ENCODE measurements around the gene ZBED6. TPM values are rescaled to one million over a fixed set of nuclear protein-coding genes. Genes with fewer than 3 reads are reported as not detected.

The ZBED6 gene
- total RNA-seq, 1 donor: 47.0 TPM

DNA sequence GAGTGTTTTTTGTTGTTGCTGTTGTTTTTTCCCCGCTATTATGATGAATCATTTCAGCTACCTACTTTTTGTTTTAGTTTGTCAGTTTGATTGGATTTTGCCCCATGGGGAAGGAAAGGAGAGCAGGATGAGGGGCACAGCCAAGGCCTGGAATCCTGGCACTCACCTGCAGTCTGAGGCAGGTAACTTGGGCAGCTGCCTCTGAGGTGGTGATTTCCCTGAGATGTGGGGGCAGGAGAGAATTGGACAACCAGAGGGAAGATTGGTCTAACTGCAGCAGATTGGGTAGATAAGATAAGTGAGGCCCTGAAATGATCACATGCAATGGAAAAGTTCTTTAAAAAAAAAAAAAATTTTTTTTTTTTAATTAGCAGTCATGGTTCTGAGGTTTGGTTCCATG is 31.9 kb upstream of the ZBED6 start:
- H3K36me3 ChIP-seq (ENCODE audit: insufficient read depth, low read length): no peaks in the 10 kb centered on the region
- H3K4me3 ChIP-seq (ENCODE audit: insufficient read depth, low read length): no peak overlapping the region
- DNase-seq (ENCODE audit: insufficient read length, low spot score, missing footprints): no peak
- H3K27me3 ChIP-seq (ENCODE audit: insufficient read depth, low read length): no peaks in the 10 kb centered on the region
- no peak overlapping the region for H2AFZ ChIP-seq (ENCODE audit: low read length)
- no peaks in the 10 kb centered on the region for H3K4me1 ChIP-seq (ENCODE audit: insufficient read depth, low read length)
- H3K4me2 ChIP-seq (ENCODE audit: insufficient read depth, low read length): no peak overlapping the region
- H3K27ac ChIP-seq (ENCODE audit: low read depth, low read length): no peak overlapping the region
- no peaks in the 10 kb centered on the region for H4K20me1 ChIP-seq (ENCODE audit: insufficient read depth, low read length)
- no peaks in the 10 kb centered on the region for H3K9me3 ChIP-seq (ENCODE audit: low read depth, low read length)
- TF ChIP-seq, protein P1, sequence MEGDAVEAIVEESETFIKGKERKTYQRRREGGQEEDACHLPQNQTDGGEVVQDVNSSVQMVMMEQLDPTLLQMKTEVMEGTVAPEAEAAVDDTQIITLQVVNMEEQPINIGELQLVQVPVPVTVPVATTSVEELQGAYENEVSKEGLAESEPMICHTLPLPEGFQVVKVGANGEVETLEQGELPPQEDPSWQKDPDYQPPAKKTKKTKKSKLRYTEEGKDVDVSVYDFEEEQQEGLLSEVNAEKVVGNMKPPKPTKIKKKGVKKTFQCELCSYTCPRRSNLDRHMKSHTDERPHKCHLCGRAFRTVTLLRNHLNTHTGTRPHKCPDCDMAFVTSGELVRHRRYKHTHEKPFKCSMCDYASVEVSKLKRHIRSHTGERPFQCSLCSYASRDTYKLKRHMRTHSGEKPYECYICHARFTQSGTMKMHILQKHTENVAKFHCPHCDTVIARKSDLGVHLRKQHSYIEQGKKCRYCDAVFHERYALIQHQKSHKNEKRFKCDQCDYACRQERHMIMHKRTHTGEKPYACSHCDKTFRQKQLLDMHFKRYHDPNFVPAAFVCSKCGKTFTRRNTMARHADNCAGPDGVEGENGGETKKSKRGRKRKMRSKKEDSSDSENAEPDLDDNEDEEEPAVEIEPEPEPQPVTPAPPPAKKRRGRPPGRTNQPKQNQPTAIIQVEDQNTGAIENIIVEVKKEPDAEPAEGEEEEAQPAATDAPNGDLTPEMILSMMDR (IDR thresholded peaks at IDR 0.05; ENCODE audit: extremely low read depth, low read depth, low read length): no peak
- no peaks in the 10 kb centered on the region for H3K79me2 ChIP-seq (ENCODE audit: insufficient read depth, low read length)

DNA sequence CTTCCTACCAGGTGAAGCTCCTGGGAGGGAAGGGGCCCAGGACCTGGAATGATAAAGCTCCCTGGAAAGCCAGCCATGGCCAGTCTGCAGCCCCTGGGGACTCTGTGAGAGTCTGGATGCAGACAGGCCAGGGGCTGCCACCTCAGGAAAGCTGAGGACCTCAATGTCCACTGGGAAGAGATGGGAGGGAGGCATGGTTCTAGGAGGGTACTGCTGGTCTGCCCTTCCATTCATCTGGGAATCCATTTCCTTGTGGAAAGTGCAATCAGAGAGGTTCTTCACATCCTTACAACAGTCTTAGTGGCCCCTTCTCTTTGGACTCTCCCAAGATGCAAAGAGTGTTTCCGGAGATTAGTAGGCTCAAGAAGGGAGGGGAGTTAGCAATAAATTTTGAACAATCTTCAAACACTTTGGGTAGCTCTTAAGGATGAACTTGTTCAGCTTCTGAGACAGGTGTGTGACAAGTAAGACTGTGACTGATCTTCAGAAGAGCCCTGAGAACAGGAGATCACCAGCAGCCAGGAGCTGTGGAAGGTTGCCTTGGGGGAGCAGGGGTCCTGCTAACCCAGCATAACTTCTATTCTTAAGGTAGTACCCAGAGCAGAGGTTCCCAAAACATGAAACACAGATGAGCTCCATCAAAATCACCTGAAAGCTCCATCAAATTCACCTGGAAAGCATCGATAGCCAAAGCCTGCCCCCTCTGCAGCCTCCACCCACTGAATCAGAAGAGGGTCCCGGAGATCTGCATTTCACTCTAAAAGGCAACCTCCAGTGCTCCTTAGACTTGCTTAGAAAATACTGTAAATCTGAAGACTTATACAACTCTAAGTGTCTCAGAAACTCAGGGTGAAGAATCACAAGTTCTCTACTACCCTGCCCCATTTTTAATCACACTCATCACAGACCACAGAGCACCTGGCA is 31.1 kb upstream of the ZBED6 start:
- no peaks in the 10 kb centered on the region for H3K9me3 ChIP-seq (ENCODE audit: low read depth, low read length)
- no peaks in the 10 kb centered on the region for H3K27me3 ChIP-seq (ENCODE audit: insufficient read depth, low read length)
- H3K79me2 ChIP-seq (ENCODE audit: insufficient read depth, low read length): no peaks in the 10 kb centered on the region
- H3K4me3 ChIP-seq (ENCODE audit: insufficient read depth, low read length): no peak overlapping the region
- peak overlapping the region; percentile 66 for H2AFZ ChIP-seq (ENCODE audit: low read length)
- no peak overlapping the region for H3K27ac ChIP-seq (ENCODE audit: low read depth, low read length)
- DNase-seq (ENCODE audit: insufficient read length, low spot score, missing footprints): no peak
- H3K4me1 ChIP-seq (ENCODE audit: insufficient read depth, low read length): no peaks in the 10 kb centered on the region
- no peak overlapping the region for H3K4me2 ChIP-seq (ENCODE audit: insufficient read depth, low read length)
- TF ChIP-seq, protein P1 (IDR thresholded peaks at IDR 0.05; ENCODE audit: extremely low read depth, low read depth, low read length): no peak
- H4K20me1 ChIP-seq (ENCODE audit: insufficient read depth, low read length): no peaks in the 10 kb centered on the region
- H3K36me3 ChIP-seq (ENCODE audit: insufficient read depth, low read length): no peaks in the 10 kb centered on the region

DNA sequence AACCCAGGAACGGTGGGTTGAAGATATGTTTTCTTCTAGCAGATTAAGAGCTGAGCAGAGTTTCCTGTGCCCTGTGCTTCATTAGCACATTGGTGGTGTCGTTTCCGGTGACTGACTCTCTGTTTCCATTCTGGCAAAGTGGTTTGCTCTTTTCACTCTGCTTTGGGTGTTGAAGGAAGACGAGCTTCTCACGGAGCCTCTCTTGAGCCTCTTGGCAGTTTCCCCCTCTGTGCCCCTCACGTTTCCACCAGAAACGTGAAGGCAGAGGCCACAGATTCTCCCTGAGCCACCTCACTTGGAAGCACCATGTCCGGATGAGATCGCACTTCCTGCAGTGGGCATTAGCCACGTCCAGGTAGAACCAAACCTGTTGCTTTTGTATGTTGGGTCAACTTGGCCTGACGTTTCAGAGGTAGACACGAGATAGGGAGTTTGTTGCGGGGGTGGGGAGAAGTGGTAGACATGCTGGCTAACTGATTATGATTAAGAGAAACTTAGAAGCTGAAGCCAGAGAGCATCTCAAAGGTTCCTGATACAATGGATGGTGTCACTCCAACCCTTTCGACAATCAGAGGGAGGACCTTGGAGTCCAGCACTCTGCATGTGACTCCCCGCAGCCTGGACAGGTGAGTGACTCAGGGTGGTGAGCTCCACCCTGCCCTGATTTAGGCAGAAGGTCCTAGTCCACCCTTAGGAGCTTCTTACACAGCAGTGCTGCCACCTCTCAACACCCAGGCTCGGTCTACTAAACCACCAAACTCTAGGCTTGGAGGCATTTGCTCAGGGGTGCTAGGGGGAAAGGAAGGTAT is 30.2 kb upstream of the ZBED6 start, which contains the start of gene LAX1:
LAX1 (plus strand) TSS at position 155 of the 809 bp plus-strand sequence; CDS start at position 538, 383 bp downstream.
- DNase-seq (ENCODE audit: insufficient read length, low spot score, missing footprints): no peak
- Histone ChIP-seq H3K4me1 (ENCODE audit: insufficient read depth, low read length) (peaks cover 2% of the 10 kb centered on the region), H3K27me3 (ENCODE audit: insufficient read depth, low read length) (no peaks in the 10 kb centered on the region), H3K4me2 (ENCODE audit: insufficient read depth, low read length) (no peak within 1 kb of the TSS), H3K36me3 (ENCODE audit: insufficient read depth, low read length) (no peaks in the 10 kb centered on the region), H3K4me3 (ENCODE audit: insufficient read depth, low read length) (no peak within 1 kb of the TSS), H4K20me1 (ENCODE audit: insufficient read depth, low read length) (no peaks in the 10 kb centered on the region), H2AFZ (ENCODE audit: low read length) (peak within 1 kb of the TSS; percentile 66), H3K27ac (ENCODE audit: low read depth, low read length) (no peak within 1 kb of the TSS), H3K9me3 (ENCODE audit: low read depth, low read length) (no peaks in the 10 kb centered on the region), H3K79me2 (ENCODE audit: insufficient read depth, low read length) (no peaks in the 10 kb centered on the region)
- TF ChIP-seq, protein P1 (IDR thresholded peaks at IDR 0.05; ENCODE audit: extremely low read depth, low read depth, low read length): no peak

DNA sequence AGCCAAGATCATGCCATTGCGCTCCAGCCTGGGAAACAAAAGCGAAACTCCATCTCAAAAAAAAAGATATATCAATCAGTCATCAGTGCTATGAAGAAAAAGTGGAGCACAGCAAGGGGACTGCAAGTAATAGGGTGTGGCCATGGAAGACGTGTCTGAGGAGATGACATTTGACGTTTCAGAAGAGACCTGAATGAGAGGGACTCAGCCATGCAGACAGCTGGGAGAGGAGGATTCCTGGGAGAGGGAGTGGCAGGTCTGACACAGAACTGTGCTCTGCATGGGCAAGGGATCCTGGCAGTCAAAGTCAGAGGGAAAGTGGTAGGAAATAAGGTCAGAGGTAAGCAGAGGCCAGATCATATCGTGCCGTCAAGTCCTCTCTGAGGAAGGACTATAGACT is 27.2 kb upstream of the ZBED6 start:
- Histone ChIP-seq H4K20me1 (ENCODE audit: insufficient read depth, low read length) (no peaks in the 10 kb centered on the region), H3K4me2 (ENCODE audit: insufficient read depth, low read length) (no peak overlapping the region), H3K4me3 (ENCODE audit: insufficient read depth, low read length) (no peak overlapping the region), H3K9me3 (ENCODE audit: low read depth, low read length) (no peaks in the 10 kb centered on the region), H3K27ac (ENCODE audit: low read depth, low read length) (no peak overlapping the region), H3K79me2 (ENCODE audit: insufficient read depth, low read length) (no peaks in the 10 kb centered on the region), H3K36me3 (ENCODE audit: insufficient read depth, low read length) (no peaks in the 10 kb centered on the region), H2AFZ (ENCODE audit: low read length) (no peak overlapping the region), H3K27me3 (ENCODE audit: insufficient read depth, low read length) (peaks cover 6% of the 10 kb centered on the region), H3K4me1 (ENCODE audit: insufficient read depth, low read length) (peaks cover 2% of the 10 kb centered on the region)
- TF ChIP-seq, protein P1 (IDR thresholded peaks at IDR 0.05; ENCODE audit: extremely low read depth, low read depth, low read length): no peak
- DNase-seq (ENCODE audit: insufficient read length, low spot score, missing footprints): no peak

Data from osteoblast (primary cell).